NCI-H526 (cell line): ENCODE data around the gene ENGASE.

Experiments used
- DNase-seq, 2 experiments: peaks; one replicate each; lab custom pipeline; 2025; lab: John Stamatoyannopoulos, UW

The ENGASE gene

GRCh38 chr17:79113699-79114457 is 39.3 kb downstream of the ENGASE start:
- DNase-seq = no peak

DNA sequence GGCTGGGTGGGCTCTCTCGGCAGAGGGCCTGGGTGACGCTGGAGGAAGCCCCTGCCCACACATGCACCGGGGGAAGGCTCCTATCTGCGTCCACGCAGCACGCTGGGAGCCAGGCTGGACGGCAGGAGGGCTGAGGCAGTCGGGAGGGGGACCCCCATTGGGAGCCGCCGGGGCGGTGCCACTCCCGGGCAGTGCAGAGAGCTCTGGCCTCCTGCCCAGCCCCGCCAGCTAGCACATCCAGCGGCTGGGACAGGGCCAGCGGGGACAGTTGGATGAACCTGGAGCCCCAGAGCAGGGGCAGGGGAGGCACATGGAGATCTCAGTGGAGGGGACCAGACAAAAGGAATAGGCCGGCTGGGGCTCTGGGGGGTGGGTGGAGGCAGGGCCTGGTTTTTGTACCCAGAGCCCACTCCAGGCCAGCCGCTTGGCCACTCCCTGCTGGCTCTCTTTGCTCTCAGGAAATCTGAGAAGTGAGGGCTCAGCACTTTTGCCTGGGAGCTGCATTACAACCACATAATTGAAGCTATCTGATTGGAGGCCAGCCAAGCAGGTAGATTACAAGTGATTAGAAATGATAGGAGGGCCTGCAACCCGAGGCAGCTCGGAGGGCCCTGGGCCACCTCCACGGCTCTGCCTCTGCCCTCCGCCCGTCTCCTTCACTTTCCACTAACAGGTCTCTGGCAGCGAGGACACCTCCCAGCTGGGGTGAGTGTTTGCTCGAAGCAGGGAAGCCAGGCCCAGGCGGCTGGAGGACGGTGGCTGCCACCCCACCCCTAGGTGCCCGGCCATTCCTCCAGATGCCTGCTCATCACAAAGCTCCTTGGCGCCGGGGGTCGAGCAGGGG is 40.1 kb downstream of the ENGASE start:
- DNase-seq = peak; percentile 64 to 65

DNA sequence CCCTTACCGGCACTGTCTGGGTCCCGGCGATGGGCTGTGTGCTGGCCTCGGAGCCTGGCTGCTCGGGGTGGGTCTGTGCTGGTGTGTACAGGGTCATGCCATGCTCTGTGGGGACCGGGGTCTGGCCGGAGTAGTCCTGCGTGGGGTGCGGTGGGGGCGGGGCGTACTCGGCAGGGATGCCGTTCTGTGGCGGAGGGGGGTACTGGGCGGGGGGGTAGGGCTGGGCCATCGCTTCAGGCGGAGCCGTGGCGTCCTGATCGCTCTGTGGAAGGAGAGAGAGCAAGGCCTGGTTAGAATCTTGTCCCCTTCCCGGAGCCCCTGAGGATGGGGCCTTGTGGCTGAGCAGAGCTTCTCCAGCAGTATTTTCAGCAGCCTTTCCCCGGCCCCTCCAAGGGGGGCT is 40.9 kb downstream of the ENGASE start:
- no peak for DNase-seq

DNA sequence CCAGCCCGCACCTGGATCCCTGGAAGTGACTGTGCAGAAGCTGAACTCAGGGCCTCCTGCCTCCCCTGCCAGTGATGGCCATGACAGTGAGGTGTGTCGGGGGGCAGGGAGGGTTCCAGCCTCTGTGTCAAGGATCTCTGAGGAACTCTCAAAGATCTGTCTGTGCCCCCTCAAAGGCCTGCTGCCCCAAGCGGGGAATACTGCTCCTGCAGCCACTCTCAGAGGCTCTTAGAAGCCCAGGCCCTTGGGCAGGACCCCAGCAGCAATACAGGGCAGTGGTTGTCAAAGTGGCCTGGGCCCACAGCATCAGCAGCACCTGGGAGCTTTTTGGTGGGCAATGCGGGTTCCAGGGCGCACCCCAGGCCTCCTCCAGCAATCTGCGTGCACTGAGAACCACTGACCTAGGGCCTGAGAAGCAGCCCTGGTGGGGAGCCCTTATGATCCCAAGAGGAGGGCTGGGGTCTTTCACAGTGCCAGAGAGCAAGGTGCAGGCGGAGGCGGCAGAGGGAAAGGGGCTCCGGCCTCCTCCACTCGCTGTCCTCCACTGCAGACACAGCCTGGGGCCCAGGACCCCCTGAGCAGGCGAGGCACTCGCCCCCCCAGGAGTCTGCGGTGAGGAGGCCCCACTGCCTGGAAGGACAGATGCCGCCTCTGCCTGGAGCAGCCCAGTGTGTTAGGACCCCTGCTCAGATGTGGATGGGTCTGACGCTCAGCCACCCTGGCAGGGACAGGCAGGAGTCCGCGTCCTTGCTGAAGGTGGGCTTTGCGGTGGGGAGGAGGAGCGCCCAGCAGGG is 42.1 kb downstream of the ENGASE start:
- DNase-seq = no peak

DNA sequence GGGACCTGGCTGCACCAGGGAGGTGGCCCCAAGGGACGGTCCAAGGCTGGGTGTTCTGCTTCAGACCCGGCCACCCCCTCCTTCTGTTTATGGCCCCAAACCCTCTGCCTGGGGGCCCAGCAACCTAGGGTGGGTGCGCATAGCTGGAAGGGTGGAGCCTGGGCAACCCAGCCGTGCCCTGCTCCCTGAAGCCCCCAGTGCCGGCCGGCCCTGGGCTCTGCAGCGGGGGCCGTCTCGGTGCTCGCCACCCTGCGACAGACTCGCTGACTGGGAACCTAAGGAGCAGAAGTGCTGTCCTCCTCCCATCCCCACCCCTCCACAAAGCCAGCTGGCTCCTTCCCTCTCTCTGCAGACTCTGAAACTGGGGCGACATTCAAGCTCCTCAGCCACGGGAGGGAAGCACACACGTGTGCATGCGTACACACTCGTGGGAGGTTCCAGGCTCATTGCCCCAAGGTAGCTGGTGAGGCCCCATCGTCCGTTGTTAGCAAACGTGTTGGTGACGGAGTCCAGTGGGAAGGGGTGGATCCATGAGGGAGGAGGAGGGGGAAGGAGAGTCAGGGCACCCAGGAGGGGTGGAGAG is 43.4 kb downstream of the ENGASE start:
- DNase-seq = no peak

DNA sequence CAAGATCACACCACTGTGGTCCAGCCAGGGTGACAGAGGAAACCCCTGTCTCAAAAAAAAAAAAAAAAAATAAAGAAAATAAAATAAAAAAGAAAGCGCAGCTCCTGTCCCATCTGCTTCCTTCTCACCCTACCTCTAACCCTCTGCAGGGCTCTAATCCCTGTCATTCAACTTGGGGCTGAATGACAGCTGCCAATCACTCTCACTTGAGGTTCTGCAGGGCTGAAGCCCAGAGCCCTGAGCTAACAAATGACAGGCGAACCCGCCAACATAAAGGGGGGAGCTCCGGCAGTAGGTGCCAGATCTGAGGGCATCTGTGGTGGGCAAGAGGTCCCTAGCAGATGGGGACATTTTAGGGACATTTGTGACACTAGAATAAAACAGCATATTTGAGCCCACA is 44.3 kb downstream of the ENGASE start:
- no peak for DNase-seq

DNA sequence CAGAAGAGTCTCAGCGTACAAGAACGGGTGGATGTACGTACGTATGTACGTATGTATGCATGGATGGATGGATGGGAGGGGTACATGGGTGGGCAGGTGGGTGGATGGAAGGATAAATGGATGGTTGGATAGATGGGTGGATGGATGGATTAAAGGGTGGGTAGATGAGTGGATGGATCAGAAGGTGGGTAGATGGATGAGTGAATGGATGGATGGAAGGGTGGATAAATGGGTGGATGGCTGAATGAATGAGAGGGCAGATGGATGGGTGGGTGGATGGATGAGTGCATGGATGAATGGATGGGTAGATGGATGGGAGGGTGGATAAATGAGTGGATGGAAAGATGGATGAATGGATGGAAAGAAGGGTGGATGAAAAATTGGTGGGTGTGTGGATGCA is 45.6 kb downstream of the ENGASE start:
- no peak for DNase-seq

- DNase-seq = no peak
These were observed 49.4 kb downstream of the ENGASE start for GRCh38 chr17:79123988-79124387.

GRCh38 chr17:79124513-79125209 is 50.0 kb downstream of the ENGASE start:
- DNase-seq = no peak

DNA sequence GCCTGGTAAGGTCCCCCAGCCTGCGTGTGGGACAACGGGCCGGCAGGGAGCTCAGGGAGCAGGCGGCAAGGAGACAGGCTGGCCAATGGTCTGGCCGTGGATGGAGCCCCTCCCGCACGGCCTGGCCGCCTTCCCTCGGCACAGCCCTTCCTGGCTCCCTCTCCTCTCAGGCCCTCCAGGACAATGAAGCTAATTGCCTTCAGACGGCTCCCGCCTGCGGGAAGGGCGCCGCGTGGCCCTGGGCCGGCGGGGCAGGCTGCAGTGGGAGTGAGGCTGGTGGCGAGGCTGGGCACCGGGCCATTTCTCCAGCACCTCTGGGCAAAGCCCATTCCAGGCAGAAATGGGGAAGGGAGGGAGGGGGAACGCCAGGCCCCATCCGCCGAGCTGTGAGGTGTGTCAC is 50.9 kb downstream of the ENGASE start:
- DNase-seq = no peak

DNA sequence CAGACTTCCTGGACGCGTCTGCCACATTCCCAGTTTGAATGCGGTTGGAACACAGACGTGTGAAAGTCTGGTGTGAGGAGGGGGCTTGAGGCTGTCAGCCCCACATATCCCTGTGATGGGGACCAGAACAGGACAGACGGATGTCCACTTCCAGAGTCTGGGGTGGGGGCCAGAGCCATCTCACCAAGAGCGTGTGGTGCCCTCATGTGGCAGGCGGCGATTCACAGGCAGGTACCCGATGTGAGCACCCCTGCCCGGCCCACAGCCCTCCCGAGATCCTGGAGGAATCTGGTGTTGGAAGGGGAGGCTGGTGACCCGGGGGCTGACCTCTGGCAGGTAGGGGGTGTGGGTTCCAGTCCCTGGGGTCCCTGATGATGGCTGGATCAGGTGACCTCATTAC is 51.5 kb downstream of the ENGASE start:
- DNase-seq = peak in 1 of 2 experiments; percentile 24

- DNase-seq = no peak
These were observed 53.0 kb downstream of the ENGASE start for GRCh38 chr17:79127534-79128135.

GRCh38 chr17:79129523-79129922 is 54.9 kb downstream of the ENGASE start:
- DNase-seq = no peak

GRCh38 chr17:79130536-79131273 is 56.1 kb downstream of the ENGASE start:
- no peak for DNase-seq

DNA sequence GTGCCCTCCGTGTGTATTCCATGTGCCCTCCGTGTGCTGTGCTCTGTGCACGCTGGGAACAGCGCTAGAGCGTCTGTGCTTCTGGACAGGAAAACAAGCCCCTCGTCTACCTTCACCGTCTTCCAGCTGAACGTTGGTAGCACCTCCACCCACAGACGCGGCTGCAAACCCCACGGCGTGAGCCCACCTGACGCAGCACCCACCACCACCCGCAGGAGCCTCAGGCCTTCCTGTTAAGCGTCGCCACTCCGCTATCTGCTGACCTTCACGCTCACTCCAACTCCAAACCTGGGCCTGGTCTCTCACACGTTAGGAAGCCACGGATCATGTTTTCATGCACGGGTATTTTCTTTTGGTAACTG is 56.6 kb downstream of the ENGASE start:
- DNase-seq = no peak

- no peak for DNase-seq
These were observed 57.1 kb downstream of the ENGASE start for GRCh38 chr17:79131701-79132100.

- no peak for DNase-seq
These were observed 57.8 kb downstream of the ENGASE start for GRCh38 chr17:79132271-79133064.

- DNase-seq = no peak
These were observed 58.6 kb downstream of the ENGASE start for GRCh38 chr17:79133214-79133613.

GRCh38 chr17:79133985-79134384 is 59.4 kb downstream of the ENGASE start:
- peak; percentile 38 to 81 for DNase-seq

DNA sequence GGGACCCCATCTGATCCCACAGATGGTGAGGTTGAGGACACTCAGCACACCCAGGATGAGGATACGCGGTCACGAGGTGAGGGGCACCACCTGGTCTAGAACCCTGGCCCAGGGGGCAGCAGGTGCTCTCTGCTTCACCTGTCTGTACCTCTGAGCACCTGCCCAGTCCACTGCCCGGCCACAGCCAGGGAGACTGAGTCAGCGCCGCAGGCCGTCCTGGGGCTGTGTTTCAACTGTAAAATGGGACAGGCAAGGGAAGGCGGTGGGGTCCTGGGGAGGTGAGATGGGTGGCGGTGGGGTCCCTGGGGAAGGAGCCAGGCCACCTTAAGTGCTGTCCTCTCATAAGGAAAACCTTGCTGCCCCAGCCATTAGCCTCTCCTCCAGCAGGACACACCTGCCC is 60.4 kb downstream of the ENGASE start:
- DNase-seq = no peak
